HS-5 (cell line): ENCODE results near the gene RNPC3.
"Not testable (repeated sequence)": the region's sequence is repeated elsewhere in the genome, so short reads cannot be mapped to it uniquely, and the experiment has no call there.

Source experiments
- DNase-seq: peaks from one replicate; pipeline ENCODE4 v3.0.0-alpha.2; 2012; ENCODE audit warnings: low read depth

RNPC3 gene

DNA sequence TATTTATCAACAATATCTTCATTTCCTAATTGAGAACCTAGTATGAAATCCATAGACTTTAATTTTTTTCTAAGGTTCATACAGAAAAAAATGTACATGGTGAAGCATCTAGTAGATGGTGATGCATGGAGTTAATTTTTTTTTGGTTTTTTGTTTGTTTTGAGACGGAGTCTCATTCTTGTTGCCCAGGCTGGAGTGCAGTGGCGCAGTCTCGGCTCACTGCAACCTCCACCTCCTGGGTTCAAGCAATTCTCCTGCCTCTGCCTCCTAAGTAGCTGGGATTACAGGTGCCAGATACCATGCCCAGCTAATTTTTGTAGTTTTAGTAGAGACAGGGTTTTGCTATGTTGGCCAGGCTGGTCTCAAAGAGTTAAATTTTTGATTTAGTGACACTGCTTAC is 35.6 kb downstream of the RNPC3 start:
- DNase-seq, result not testable (repeated sequence)

GRCh38 chr1:103561643-103562395 is 36.3 kb downstream of the RNPC3 start:
- DNase-seq, result no peak

- DNase-seq, result no peak
Observed at GRCh38 chr1:103563056-103563455, 37.6 kb downstream of the RNPC3 start.

DNA sequence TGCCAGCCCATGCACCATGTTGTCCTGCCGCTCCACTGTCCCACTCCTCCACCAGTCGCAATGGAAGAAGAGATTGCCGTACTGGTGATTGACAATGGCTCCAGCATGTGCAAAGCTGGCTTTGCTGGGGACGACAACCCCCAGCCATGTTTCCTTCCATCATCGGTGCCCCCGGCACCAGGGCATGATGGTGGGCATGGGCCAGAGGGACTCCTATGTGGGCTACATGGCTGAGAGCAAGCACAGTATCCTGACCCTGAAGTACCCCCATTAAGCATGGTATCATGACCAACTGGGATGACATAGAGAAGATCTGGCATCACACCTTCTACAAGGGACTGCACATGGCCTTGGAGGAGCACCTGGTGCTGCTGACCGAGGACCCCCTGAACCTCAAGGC is 44.0 kb downstream of the RNPC3 start:
- DNase-seq, result no peak

DNA sequence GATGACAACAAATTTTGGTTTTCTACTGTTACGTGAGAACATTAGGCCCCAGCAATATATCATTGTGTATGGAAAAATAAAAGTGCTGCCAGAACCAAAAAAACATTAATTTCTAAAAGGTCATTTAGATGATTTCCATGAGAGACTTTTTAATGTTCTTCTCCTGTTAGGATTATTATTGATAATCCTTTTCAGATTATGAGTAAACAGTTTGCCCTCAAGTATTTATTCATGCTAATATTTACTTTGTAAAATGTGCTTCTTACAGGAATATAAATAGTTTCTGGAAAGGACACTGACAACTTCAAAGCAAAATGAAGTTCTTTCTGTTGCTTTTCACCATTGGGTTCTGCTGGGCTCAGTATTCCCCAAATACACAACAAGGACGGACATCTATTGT is 45.8 kb downstream of the RNPC3 start, which contains the start of gene AMY2B:
Gene AMY2B, plus strand, starts transcription at position 301 of the 400 bp plus-strand sequence. Its CDS starts 14 bp downstream, at position 315.
- not testable (repeated sequence) for DNase-seq

GRCh38 chr1:103576065-103576464 is 50.6 kb downstream of the RNPC3 start:
- DNase-seq, result no peak

DNA sequence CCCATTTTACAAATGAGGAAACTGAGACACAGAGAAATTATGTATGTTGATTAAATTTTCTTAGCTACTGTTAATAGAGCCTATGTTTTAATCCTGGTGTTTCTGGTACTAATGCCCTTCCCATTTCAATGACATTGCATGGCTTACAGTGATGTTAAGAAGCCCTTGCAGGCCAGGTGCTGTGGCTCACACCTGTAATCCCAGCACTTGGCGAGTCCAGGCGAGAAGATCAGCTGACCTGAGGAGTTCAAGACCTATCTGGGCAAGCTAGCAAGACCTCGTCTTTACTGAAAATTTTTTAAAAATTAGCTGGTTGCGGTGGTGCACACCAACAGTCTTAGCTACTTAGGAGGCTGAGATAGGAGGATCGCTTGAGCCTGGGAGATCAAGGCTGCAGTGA is 51.3 kb downstream of the RNPC3 start:
- DNase-seq, result not testable (repeated sequence)

GRCh38 chr1:103582464-103582863 is 57.0 kb downstream of the RNPC3 start:
- no peak for DNase-seq

DNA sequence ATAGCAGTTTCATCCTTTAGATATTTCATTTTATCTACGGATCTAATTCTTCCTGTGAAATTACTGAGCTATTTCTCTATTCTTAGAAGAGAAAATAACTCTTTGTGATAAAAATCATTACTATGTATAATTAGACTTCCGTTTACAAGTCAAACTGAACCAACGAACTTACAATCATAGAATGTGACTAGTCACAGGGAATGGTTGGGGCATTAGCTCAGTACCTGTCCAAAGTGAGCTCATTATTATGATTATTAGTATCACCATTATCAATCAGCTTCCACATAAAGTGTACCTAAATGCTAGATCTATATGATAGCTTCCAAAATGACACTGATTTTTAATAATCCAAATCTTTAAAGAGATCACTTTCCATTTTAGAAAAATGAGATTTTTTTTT is 58.4 kb downstream of the RNPC3 start:
- no peak for DNase-seq

DNA sequence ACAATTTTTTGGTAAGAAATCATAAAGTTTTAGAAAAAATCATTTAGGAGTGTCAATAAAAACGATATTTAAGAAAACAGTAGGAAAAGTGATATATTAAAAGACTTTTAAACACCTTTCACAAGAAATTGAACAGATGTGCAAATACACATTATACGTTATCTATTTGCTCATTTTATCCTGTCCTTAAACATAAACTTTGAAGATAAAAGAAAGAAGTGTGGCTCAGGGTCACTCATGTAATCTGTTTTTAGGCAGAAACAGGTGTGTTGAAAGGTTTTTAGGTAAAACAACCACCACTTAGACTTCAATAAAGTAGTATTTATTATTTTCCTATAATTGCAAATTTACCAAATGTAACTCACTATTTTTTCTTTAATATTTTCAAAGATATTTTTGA is 59.0 kb downstream of the RNPC3 start:
- DNase-seq, result no peak

GRCh38 chr1:103602740-103603139 is 77.2 kb downstream of the RNPC3 start:
- DNase-seq, result not testable (repeated sequence)
